Muscle layer of colon (tissue), 2 donors: ENCODE measurements around the gene AGAP1.

Experiments
- H3K27ac ChIP-seq: one replicate; pipeline ENCODE4 v1.7.0; 2013; ENCODE audit warnings: low read depth, mild to moderate bottlenecking, low read length, moderate library complexity
- H3K27me3 ChIP-seq, 2 donors: one replicate each; pipeline ENCODE4 v1.7.0; 2013; ENCODE audit warnings: low read length in 2 of 2, mild to moderate bottlenecking in 2 of 2; ENCODE audit not compliant: insufficient read depth in 2 of 2, control insufficient read depth in 1 of 2
- H3K36me3 ChIP-seq: one replicate; pipeline ENCODE4 v1.7.0; 2013; ENCODE audit warnings: mild to moderate bottlenecking, low read length; ENCODE audit not compliant: insufficient read depth
- H3K4me1 ChIP-seq: one replicate; pipeline ENCODE4 v1.7.0; 2013; ENCODE audit warnings: mild to moderate bottlenecking, low read length; ENCODE audit not compliant: insufficient read depth
- H3K4me3 ChIP-seq, 2 donors: one replicate each; pipeline ENCODE4 v1.7.0; 2013; ENCODE audit warnings: low read length in 2 of 2, low read depth in 1 of 2, mild to moderate bottlenecking in 1 of 2, moderate library complexity in 1 of 2
- H3K9ac ChIP-seq: one replicate; pipeline ENCODE4 v1.7.0; 2013; ENCODE audit warnings: low read length
- H3K9me3 ChIP-seq: one replicate; pipeline ENCODE4 v1.7.0; 2013; ENCODE audit warnings: mild to moderate bottlenecking, low read length
- donor health status: abdominal sarcoma.
- donor health status: Adenocarcinoma of cecum.

AGAP1 gene

GRCh38 chr2:235968616-235969324, 474.9 kb downstream of the AGAP1 start:
- no peak overlapping the region for H3K4me3 ChIP-seq

GRCh38 chr2:235970204-235971040, 476.6 kb downstream of the AGAP1 start:
- Histone ChIP-seq H3K4me3 (no peak overlapping the region), H3K4me1 (no peaks in the 10 kb centered on the region), H3K9me3 (no peaks in the 10 kb centered on the region), H3K9ac (no peak overlapping the region), H3K27me3 (no peaks in the 10 kb centered on the region), H3K27ac (no peak overlapping the region), H3K36me3 (peaks cover 23% of the 10 kb centered on the region)

More at GRCh38 chr2:235968616-235969324, 474.9 kb downstream of the AGAP1 start:
- Histone ChIP-seq H3K4me1 (no peaks in the 10 kb centered on the region), H3K27me3 (no peaks in the 10 kb centered on the region), H3K9ac (no peak overlapping the region), H3K27ac (no peak overlapping the region), H3K9me3 (no peaks in the 10 kb centered on the region), H3K36me3 (peaks cover 23% of the 10 kb centered on the region)

GRCh38 chr2:235976516-235976915, 482.7 kb downstream of the AGAP1 start:
- H3K27me3 ChIP-seq = no peaks in the 10 kb centered on the region
- peaks cover 7% of the 10 kb centered on the region for H3K36me3 ChIP-seq
- H3K27ac ChIP-seq = no peak overlapping the region
- no peak overlapping the region for H3K9ac ChIP-seq
- H3K4me1 ChIP-seq = no peaks in the 10 kb centered on the region
- H3K4me3 ChIP-seq = no peak overlapping the region
- no peaks in the 10 kb centered on the region for H3K9me3 ChIP-seq

GRCh38 chr2:235976956-235977355, 483.1 kb downstream of the AGAP1 start:
- Histone ChIP-seq H3K4me3 (no peak overlapping the region), H3K9ac (no peak overlapping the region), H3K4me1 (no peaks in the 10 kb centered on the region), H3K27ac (no peak overlapping the region), H3K9me3 (no peaks in the 10 kb centered on the region), H3K27me3 (no peaks in the 10 kb centered on the region), H3K36me3 (peaks cover 7% of the 10 kb centered on the region)

- H3K9ac ChIP-seq = no peak overlapping the region
- H3K9me3 ChIP-seq = no peaks in the 10 kb centered on the region
- peaks cover 7% of the 10 kb centered on the region for H3K36me3 ChIP-seq
- no peak overlapping the region for H3K4me3 ChIP-seq
- H3K27me3 ChIP-seq = no peaks in the 10 kb centered on the region
- H3K4me1 ChIP-seq = no peaks in the 10 kb centered on the region
- H3K27ac ChIP-seq = no peak overlapping the region
Observed at GRCh38 chr2:235977445-235977844, 483.6 kb downstream of the AGAP1 start.

GRCh38 chr2:235978022-235978421, 484.2 kb downstream of the AGAP1 start:
- Histone ChIP-seq H3K9ac (no peak overlapping the region), H3K4me1 (no peaks in the 10 kb centered on the region), H3K36me3 (peaks cover 7% of the 10 kb centered on the region), H3K27ac (no peak overlapping the region), H3K4me3 (no peak overlapping the region), H3K27me3 (no peaks in the 10 kb centered on the region), H3K9me3 (no peaks in the 10 kb centered on the region)

GRCh38 chr2:235979037-235979436, 485.2 kb downstream of the AGAP1 start:
- H3K27ac ChIP-seq = no peak overlapping the region
- no peak overlapping the region for H3K4me3 ChIP-seq
- no peaks in the 10 kb centered on the region for H3K9me3 ChIP-seq
- peaks cover 7% of the 10 kb centered on the region for H3K36me3 ChIP-seq
- no peaks in the 10 kb centered on the region for H3K27me3 ChIP-seq
- H3K4me1 ChIP-seq = no peaks in the 10 kb centered on the region
- no peak overlapping the region for H3K9ac ChIP-seq

GRCh38 chr2:235979753-235980435, 486.1 kb downstream of the AGAP1 start:
- no peaks in the 10 kb centered on the region for H3K4me1 ChIP-seq
- no peak overlapping the region for H3K27ac ChIP-seq
- H3K9me3 ChIP-seq = no peaks in the 10 kb centered on the region
- H3K36me3 ChIP-seq = peaks cover 7% of the 10 kb centered on the region
- no peaks in the 10 kb centered on the region for H3K27me3 ChIP-seq
- H3K9ac ChIP-seq = no peak overlapping the region
- no peak overlapping the region for H3K4me3 ChIP-seq

- peaks cover 4% of the 10 kb centered on the region for H3K36me3 ChIP-seq
- H3K27ac ChIP-seq = no peak overlapping the region
Observed at GRCh38 chr2:235981631-235982030, 487.8 kb downstream of the AGAP1 start.

GRCh38 chr2:235983016-235983415, 489.2 kb downstream of the AGAP1 start:
- Histone ChIP-seq H3K27ac (no peak overlapping the region), H3K9ac (no peak overlapping the region)

More at GRCh38 chr2:235981631-235982030, 487.8 kb downstream of the AGAP1 start:
- Histone ChIP-seq H3K9me3 (no peaks in the 10 kb centered on the region), H3K4me3 (no peak overlapping the region), H3K9ac (no peak overlapping the region), H3K27me3 (no peaks in the 10 kb centered on the region), H3K4me1 (no peaks in the 10 kb centered on the region)

GRCh38 chr2:235984552-235984951, 490.7 kb downstream of the AGAP1 start:
- no peak overlapping the region for H3K27ac ChIP-seq
- no peak overlapping the region for H3K4me3 ChIP-seq
- H3K4me1 ChIP-seq = no peaks in the 10 kb centered on the region
- H3K36me3 ChIP-seq = no peaks in the 10 kb centered on the region
- H3K9ac ChIP-seq = no peak overlapping the region
- no peaks in the 10 kb centered on the region for H3K27me3 ChIP-seq
- no peaks in the 10 kb centered on the region for H3K9me3 ChIP-seq

More at GRCh38 chr2:235983016-235983415, 489.2 kb downstream of the AGAP1 start:
- no peaks in the 10 kb centered on the region for H3K9me3 ChIP-seq
- H3K27me3 ChIP-seq = no peaks in the 10 kb centered on the region
- no peak overlapping the region for H3K4me3 ChIP-seq
- H3K36me3 ChIP-seq = no peaks in the 10 kb centered on the region
- no peaks in the 10 kb centered on the region for H3K4me1 ChIP-seq
